22Rv1 (cell line): ENCODE measurements around the gene FEM1C.

Experiments
- ZFX ChIP-seq: fragments of 450-650 bp; IDR thresholded peaks from 2 replicates; pipeline ENCODE4 v1.6.1; 2017; ENCODE audit warnings: antibody characterized with exemption, borderline replicate concordance
- TF ChIP-seq, protein P1 (sequence below): fragments of 450-650 bp; IDR thresholded peaks from 2 replicates; pipeline ENCODE4 v1.5.1; 2017; ENCODE audit warnings: mild to moderate bottlenecking

DNA sequence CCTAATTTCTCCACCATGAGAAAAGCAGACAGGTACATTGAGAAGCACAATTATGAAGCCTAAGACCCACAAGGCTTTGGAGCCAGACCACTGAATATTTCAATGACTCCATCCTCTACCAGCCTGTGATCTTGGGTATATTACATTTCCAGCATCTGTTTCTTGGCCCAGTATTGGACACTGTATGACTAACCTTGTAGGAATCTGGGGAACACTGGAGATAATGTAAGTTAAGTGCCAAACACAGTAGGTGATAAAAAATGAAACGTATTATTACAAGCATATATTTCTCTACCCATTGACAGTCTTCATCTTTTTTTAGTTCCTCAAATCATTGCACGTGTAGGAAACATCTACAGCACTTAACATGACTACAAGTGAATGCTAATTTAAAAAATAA lies 28.6 kb upstream of the FEM1C start:
- TF ChIP-seq, protein P1, sequence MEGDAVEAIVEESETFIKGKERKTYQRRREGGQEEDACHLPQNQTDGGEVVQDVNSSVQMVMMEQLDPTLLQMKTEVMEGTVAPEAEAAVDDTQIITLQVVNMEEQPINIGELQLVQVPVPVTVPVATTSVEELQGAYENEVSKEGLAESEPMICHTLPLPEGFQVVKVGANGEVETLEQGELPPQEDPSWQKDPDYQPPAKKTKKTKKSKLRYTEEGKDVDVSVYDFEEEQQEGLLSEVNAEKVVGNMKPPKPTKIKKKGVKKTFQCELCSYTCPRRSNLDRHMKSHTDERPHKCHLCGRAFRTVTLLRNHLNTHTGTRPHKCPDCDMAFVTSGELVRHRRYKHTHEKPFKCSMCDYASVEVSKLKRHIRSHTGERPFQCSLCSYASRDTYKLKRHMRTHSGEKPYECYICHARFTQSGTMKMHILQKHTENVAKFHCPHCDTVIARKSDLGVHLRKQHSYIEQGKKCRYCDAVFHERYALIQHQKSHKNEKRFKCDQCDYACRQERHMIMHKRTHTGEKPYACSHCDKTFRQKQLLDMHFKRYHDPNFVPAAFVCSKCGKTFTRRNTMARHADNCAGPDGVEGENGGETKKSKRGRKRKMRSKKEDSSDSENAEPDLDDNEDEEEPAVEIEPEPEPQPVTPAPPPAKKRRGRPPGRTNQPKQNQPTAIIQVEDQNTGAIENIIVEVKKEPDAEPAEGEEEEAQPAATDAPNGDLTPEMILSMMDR = no peak
- TF ChIP-seq ZFX = no peak
